Suppressor macrophage (primary cell): ENCODE measurements around the gene PRMT3.
A peak's percentile ranks its signal among the peaks of the same experiment; 100 is the strongest.
"Not testable (repeated sequence)": the region's sequence is repeated elsewhere in the genome, so short reads cannot be mapped to it uniquely, and the experiment has no call there.

Experiments
- DNase-seq, 4 experiments: peaks; one replicate each; pipeline ENCODE4 v3.0.0-alpha.2; 2020 to 2022
- total RNA-seq, 17 experiments: gene quantifications; one replicate each; lab custom pipeline; 2026; ENCODE audit warnings: mixed read lengths in 6 of 17, inconsistent platforms in 3 of 17; lab: John Stamatoyannopoulos, UW

PRMT3 gene
- total RNA-seq = 6.3 to 30.6 (median 21.1) reads per million in 17 experiments

DNA sequence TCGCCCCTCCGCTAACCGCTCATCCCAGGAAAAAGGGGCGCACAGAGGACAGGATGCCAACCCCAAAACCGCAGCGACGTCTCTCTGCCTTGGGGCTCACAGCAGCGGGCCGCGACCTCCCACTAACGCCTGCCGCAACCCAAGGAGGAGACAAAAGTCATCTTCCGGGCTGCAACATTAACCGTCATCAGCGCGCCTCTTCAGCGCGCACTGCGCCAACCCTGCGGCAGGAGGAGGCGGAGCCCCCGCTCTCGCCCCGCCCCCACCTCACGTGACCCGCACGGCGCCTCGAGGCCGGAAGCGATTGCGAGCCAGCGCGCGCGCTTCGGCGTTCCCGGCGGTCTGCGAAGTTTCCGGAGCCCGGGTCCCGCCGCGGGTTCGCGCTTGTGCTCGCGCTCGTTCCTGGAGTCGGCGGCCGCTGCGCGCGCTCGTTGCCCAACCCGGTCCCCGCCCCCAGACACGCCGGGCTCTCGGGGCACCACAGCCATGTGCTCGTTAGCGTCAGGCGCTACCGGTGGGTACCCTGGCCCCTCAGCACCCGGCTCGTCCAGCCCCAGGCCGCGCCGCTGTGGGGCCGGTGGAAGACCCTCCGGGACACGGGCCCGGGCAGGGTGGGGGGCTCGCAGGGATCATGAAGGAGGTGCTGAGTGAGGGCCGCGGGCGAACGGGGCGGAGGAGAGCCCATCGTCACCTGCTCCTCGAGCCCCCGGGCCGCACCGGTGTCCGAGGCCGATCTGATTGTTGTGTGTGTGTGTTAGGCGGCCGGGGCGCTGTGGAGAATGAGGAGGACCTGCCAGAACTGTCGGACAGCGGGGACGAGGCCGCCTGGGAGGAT lies at the start of gene PRMT3:
Gene PRMT3 (plus strand): TSS at position 456 of the 835 bp plus-strand sequence. CDS start 31 bp downstream, at position 487.
- DNase-seq = peak; percentile 96 to 99 (median 98)

DNA sequence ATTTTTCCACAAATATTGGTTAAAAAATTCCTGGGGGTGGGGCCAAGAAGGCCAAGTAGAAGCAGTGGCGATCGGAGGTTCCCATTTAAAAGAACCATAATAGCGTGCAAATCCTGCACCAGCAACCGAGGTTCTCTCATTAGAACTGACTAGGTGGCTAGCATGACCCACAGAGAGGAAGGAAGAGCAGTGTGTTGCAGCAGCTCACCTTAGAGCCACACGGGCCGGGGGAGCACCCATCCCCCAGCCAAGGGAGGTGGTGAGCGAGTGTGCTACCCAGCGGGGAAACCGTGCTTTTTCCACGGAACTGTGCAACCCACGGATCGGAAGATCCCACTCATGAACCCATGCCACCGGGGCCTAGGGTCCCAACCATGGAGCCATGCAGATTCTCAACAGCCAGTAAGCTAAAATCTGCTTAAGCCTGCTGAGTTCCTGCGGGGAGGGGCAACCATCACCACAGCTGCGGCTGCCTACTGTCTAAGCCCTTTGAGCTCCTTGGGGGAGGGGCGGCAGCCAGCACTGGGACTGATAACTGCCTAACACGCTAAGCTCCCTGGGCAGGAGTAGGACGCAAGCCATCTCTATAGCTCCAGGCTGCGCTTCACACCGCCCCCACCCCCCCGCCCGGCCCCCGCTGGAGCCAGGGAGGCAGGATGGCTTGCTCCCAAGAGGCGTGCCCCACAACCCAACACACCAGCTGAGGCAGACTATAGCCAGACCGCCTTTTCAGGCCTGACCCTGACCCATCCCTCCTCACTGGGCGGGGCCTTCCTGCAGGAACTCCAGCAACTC lies 45.0 kb upstream of the PRMT3 start:
- DNase-seq = no peak

DNA sequence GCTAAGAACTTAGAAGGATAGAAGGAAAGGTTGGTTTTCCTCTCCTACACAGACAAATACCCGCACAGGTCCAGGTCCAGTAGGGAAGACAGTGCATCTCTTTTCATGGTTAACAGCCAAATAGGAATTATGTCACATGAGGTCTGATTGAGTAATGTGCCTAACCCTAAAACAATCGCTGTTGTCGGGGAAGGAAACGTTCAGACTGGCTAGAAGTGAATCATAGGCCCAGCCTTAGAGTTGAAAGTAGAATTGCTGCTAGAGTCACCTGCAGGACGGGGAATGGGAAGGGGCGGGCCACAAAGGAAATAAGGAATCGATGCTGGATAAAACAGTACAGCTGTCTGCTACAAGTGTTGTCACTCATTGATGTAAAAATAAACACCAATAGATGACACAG lies 36.4 kb upstream of the PRMT3 start:
- DNase-seq = peak in 3 of 4 experiments; percentile 23 to 43 (median 25)

DNA sequence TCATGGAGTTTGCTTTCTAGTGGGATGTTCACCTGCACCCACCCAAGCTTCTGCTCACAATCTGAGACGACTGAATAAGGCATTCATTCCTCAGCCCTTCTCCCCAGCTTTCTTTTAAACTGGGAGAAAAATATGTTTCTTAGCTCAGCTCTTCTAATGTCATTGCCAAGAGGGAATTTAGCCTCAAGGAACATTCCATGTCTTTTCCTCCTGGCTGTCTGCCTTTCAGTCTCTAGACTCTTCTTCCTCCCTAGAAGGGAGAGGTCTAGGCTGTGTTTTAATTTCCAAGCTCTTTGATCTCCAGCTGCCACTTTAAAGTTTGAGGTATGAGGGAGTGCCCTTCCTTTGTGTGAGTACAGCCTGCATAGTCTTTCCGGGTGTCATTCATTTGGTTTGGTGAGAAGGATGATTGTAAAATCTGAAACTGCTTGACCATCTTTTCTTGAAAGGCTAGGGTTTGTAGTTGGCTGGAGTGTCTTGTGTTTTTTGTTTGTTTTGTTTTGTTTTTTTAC lies 35.7 kb upstream of the PRMT3 start:
- DNase-seq = no peak

DNA sequence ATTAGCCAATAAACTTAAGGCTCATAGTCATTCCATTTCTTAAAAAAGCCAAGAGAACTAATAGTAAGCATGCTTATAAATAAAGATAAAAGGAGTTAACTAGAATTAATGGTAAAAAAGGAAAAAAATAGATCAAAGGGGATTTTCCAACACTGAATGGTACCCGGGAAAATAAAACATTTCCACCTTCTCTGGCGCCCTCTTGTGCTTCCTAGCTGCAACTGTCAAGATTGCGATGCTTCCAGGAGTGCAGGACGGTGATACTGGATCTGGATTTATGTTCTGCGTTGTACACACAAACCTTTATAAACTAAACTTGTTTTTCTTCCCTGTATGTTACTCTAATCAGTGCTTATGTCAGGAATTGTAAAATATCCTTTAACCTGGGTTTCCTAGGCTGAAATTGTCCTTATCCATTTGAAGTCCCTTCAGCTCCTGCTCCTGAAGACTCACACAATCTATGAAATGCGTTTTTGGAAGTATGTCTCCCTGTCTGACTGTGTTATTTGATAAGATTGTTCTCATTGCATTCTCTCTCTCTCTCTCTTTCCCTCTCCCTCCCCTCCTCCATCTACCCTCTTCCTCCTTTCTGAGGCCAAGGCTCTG lies 33.6 kb upstream of the PRMT3 start:
- peak; percentile 42 to 70 (median 52) for DNase-seq

DNA sequence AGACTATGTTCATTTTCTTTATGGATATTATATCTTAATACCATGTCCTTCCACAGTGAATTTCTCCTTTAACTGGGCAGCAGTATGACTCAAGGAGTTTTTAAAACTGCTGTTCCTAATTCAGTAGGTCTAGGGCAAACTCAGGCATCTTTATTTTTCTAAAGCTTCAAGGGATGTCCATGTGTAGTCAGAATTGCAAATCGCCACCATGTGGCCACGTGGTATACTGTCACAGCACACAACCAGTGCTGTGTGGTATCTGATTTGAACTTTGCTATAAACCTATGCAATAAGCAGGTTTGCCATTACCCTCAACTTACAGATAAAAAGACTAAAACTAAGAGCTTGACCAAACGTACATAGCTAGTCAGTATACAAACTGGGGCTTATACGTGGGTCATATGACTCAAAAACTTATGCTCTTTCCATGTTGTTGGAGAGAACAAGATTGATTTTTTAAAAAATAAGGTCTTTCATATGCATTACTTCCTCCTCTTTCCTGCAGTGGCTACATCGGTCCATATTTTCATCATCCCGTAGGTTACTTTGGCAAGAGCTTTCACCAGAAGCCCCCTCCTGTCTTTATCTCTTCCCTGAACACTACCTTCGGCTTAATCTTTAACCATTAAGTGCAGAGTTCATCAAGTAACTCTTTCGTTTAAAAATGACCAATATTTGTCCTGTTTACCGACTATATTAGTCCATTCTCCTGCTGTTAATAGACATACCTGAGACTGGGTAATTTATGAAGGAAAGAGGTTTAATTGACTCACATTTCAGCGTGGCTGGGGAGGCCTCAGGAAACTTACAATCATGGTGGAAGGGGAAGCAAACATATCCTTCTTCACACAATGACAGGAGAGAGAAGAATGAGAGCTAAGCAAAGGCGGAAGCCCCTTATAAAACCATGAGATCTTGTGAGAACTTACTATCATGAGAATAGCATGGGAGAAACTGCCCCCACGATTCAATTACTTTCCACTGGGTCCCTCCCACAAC lies 32.0 kb upstream of the PRMT3 start:
- peak; percentile 27 to 62 (median 50) for DNase-seq

DNA sequence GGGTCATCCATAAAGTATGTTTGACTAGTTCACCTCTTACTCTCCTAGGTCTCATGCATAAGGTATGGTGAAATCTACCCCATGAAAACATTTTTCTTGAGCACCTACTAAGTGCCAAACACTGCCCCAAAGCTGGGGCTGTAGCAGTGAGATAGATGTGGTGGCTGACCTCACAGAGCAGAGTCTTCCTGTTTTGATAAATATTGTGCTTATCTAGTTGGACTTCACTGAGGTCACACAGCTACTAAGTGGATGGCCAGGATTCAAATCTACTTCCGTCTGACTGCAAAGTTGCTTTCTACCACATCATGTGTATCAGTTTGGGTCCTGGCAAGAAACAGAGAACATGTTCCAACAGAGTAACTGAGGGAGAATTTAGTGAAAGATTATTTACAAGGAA lies 30.4 kb upstream of the PRMT3 start:
- DNase-seq = no peak

DNA sequence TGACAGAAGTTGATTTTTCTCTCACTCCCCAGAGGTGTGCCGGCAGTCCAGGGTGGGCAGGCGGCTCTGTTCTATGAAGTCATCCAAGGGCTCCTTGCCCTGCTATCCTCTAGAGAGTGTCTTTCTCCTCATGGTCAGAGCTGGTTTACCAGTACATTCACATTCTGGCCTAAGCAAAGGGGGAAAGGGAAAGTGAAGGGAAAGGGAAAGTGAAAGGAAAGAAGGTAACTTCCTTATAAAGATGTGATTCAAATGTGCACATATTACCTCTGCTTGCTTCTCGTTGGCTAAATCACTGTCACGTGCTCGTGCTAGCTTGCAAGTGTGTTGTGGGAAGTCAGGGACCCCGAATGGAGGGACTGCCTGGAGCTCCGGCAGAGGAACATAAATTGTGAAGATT lies 26.9 kb upstream of the PRMT3 start:
- DNase-seq = peak in 3 of 4 experiments; percentile 29 to 53 (median 49)

DNA sequence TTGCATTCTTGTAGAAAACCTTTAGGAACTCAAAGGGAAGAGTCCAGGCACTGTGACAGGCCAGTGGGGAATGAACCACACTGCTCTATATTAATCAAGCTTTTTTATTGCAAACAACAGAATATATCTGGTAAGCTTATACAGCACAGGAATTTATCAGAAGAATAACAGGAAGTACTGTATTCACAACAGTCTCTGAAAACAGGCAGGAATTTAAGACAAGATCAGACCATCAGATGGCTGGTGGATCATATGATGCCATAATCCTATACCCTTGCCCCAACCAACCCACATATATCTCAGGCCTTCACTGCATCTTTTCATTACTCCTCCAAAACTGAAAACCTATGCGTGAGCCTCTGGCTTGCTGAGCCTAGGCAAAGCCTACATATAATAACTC lies 25.0 kb upstream of the PRMT3 start:
- no peak for DNase-seq

DNA sequence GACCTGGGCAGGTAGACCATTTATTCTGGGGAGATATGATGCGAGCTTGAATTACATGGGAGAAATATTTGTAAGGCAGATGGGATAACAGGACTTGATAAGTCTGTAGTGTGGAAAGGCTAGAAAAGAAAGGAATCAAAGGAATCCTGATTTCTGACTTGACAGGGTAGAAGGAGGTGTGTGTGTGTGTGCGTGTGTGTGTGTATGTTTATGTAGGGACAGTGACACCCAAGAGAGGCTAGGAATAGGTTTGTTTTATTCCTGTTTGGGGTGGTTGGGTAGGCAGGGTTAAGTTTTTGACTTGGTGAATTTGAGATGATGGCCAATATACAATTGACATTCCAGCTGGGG lies 24.4 kb upstream of the PRMT3 start:
- DNase-seq = no peak

DNA sequence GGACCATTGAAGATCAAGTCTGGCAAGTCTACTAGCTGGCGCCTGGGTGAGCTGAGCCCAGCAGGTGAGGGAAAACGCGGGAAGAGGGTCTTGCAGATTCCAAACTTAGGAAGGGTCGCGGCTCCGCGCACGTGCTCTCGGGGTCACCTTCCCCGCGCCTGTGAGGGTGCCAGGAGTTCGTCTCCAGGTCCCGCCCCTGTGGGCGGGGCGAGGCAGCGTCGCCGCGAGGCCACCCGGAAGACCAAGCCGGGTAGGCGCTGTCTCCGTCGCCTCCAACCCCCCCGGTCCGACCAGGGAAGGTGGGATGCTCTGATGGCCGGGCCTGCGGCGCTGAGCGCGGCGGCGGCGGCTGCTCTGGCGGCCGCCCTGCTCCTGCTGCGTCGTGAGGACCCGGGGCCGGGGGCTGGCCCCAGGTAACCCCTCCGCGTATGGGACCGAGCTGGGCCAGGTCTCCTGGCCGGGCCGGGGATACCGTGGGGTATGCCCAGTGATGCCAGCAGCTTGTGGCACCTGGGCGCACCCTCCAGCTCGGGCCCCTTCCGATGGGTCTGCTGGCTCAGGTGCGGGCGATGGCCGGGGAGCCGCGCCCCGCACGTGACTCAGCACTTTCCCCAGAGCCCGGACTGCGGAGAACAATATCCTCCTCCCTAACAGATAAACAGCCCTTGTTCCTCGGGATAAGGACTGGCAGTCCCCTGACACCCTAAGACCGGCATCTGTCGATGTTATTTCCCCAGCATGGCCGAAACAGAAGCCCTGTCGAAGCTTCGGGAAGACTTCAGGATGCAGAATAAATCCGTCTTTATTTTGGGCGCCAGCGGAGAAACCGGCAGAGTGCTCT lies 23.8 kb upstream of the PRMT3 start, which contains the start of gene HTATIP2:
Gene HTATIP2 (plus strand): TSS at position 215 of the 841 bp plus-strand sequence. CDS start 524 bp downstream, at position 739.
- DNase-seq = peak; percentile 61 to 89 (median 78)

DNA sequence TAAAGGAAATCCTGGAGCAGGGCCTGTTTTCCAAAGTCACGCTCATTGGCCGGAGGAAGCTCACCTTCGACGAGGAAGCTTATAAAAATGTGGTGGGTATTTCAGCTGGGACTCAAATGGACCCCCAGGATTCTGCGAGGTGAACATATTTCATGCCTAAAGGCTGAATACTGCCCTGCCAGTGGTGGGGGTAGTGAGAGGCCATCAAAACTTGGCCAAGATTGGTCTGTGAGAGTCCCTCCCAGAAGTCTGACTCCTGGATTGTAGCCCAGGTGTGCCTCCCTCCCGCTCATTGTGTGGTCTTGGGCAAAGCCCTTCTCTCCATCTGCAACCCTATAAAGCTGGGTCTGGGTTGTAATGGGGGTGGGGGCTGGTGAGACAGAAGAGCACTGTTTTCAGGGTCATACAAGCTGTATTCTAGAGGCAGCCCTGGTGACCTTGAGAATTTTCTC lies 23.1 kb upstream of the PRMT3 start:
- no peak for DNase-seq

DNA sequence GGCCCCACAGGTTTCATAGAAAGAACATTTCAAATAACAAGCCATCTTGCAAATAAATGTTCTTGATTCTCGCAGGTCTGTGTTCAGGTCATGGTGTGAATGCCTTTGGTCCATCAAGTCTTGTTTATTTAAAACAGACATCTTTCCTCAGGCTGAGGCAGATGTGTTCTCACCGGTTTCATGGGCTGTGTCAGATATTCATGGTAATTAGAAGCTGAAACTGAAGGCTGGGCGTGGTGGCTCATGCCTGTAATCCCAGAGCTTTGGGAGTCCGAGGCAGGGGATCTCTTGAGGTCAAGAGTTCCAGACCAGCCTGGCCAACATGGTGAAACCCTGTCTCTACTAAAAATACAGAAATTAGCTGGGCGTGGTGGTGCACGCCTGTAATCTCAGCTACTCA lies 22.1 kb upstream of the PRMT3 start:
- not testable (repeated sequence) for DNase-seq

DNA sequence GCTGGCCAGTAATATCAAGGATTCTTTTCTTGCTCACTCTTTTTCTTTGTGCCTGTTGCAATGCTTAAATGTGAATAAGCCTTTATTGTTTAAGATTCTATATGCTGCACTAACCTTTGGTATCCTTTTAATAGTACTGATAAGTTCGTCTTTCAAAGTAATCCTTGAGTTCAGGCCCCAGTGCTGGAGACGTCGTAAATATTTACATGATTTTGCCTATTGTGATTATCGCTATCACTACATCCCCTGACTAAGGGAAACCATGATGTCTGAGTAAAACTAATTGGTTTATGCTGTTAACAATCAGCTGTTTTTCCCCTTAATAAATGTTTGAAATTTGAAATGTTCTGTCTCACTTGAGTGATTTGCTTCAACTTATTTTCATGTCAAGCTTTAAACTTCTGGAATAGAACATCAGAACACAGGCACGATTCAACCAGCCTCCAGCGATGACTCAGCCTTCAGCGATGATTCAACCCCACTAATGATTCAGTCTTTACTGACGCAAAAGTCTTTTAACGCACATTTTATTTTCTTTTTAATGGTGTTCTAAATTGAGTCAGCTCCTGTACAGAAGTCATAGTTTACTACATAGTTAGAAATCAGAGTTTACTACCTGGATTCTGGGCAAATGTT lies 20.1 kb upstream of the PRMT3 start:
- peak; percentile 58 to 75 (median 68) for DNase-seq

DNA sequence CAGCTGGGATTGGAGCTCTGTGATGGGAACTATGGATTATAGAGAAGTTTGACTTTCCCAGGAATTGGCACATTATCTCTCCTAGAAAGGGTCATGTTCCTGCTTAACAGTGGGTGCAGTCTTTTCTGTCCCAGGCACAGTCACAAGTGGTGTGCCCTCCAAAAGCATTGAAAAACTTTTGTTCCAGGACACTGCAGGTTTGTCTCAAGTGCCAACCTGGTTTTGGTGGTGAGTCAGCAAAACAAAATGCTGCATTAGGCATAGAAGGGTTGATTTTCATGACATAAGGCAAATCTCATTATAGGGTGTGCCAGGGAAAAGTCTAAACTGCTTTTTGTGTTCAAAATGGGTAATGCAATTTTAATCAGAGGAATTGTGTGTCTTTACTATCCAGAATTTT lies 19.1 kb upstream of the PRMT3 start:
- no peak for DNase-seq

DNA sequence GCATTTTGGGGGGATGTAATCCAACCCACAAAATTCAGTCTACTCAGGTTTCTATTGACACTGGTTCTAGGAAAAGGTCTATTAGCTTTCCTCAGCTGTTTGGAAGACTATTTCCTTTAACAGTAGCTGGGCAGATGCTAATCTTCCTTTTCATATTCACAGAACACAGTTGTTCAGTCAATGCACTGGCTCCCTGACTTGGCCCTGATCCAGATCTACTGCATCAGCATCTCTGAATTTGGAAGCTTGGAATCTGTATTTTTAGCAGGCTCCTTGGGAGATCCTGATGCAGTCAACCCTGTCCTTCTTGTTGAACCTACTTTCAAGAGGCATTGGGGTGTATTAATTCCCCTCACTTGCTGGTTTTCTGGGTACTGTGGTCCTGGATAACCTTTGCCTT lies 17.7 kb upstream of the PRMT3 start:
- no peak for DNase-seq

DNA sequence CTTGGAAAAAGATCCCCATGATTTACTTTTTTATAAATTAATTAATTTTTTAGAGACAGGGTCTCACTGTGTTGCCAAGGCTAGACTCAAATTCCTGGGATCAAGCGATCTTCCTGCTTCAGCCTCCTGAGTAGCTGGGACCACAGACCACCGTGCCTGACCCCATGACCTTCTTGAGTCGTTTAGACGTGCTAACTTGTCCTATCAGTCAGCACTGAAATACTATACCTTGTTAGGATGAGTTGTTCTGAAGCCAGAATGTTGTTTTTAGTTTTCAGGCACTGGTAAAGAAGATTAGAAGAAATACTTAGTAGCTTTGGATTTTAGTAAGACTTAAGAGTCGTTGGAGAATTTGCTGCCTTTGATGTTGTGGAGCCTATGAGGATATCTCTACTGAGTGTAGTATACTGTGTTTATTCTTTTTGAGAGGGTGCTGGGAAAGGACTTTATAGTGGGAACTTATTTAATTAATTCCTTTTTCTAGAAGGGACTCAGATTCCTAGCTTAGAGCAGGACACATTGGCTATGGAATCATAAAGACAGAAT lies 15.4 kb upstream of the PRMT3 start:
- DNase-seq = no peak

DNA sequence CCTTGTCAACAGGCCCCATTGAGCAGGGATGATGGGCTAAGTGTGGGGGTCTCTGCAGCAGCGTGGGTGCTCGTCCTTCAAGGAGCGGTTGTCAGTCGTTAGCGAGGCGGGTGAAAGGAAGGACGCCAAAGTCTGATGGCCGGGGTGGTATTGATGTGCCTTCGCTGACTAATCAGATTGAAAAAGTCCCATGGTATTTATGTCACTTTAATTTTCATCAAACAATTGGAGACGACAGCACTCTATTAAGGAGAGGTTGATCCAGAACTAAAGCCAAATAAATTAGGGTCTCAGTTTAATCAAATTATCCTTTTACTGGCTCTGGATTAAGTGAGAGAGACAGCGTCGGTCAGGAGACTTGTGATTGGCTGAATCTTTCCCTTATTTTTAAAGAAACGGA lies 14.4 kb upstream of the PRMT3 start:
- no peak for DNase-seq

DNA sequence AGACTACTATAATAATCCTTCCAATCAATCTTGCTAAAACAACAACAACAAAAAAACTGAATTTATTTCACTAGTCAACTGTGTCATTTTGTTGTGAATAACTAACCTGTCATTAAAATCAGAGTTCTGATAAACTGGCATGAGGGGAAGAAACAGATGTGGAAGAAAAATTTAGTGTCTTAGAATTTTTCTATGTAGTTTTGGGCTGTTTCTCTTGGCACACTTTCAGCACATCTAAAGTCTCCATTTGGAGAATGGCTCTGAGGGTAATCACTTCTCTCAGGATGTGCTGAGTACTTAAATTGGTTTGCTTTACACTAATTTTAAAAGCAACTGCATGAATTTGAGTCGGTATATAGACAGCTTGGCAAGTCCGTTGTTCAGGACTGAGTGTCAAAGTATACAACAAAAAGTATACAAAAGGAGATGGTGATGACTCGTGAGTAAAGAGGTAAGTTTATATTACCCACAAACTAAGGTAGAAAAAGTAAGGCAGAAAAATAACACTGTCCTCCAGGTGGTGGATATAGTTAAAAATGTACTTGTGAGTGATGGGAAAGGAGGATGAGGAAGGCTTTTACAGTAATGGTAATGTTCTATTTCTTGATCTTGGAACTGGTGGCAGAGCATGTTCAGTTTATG lies 13.8 kb upstream of the PRMT3 start:
- no peak for DNase-seq
